Activated gamma-delta T cell treated with Interleukin-2 at 50 U/mL for 16 hours (primary cell): ENCODE measurements around the gene MFN1.
"Not testable (repeated sequence)": the region's sequence is repeated elsewhere in the genome, so short reads cannot be mapped to it uniquely, and the experiment has no call there.

Experiments used
- DNase-seq: peaks from one replicate; pipeline ENCODE4 v3.0.0-alpha.2; 2020

The MFN1 gene

GRCh38 chr3:179347345-179348194 is at the start of gene MFN1:
Gene MFN1 (plus strand): TSS chr3:179347709. CDS start chr3:179348852, 1,143 bp downstream.
- peak; percentile 83 for DNase-seq

DNA sequence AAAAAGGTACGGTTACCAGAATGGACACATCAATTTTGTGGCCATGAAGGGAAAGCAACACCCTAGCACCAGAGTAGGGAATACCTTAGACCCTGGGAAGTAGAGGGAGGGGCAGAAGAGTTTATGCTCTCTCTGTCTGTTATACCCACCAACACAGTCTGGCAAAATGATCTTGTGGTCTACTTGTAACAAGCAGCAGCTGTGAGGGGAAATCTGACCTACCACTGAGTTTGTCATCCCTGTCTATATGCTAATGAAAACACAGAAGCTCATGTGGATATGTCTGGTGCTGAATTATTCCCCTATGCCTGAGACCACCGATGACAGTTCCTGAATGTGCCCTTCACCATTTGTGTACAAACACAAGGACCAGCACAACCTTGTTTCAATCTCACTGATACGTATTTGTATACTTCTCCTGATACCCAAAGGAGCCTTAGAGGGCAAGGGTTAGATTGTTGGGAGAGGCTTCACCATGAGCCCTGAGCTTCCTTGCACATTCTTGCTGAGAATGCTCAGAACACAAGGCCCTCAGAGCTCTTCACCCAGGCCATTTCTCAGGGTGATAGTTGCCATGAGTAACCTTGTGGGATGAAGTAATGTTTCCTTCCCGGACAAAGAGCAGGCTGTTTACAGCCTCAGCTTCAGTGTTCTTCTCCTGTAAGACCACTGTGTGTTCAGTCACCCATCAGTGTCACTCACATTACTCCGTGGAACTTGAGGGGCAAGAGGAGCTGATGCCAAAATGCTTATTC is 49.4 kb upstream of the MFN1 start:
- DNase-seq = no peak

DNA sequence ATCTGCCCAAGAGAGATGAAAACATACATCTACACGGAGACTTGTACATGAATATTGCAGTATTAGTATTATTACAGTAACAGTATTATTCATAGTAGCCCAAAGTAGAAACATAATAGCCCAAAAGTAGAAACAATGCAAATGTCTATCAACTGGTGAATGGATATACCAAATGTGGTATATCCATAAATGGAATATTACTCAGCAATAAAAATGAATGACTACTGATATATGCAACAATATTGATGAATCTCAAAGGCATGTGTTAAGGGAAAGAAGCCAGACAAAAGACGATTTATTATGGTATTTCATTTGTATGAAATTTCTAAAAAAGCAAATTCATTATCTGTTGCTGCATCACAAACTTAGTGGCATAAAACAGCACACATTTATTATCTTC is 48.2 kb upstream of the MFN1 start:
- no peak for DNase-seq

GRCh38 chr3:179299999-179300613 is 47.4 kb upstream of the MFN1 start:
- no peak for DNase-seq

- no peak for DNase-seq
Measured at GRCh38 chr3:179301645-179302044, 45.9 kb upstream of the MFN1 start.

DNA sequence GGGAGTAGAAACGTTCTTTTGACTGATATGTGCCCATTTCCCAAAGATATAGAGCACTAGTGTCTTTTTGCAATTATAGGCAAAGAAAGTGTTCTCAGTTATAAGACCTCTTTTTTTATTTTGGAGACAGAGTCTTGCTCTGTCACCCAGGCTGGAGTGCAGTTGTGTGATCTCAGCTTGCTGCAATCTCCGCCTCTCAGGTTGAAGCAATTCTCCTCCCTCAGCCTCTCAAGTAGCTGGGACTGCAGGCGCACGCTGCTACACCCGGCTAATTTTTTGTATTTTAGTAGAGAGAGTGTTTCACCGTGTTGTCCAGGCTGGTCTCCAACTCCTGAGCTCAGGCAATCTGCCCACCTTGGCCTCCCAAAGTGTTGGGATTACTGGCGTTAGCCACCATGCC is 45.4 kb upstream of the MFN1 start:
- no peak for DNase-seq

- DNase-seq = no peak
Measured at GRCh38 chr3:179304605-179305004, 42.9 kb upstream of the MFN1 start.

DNA sequence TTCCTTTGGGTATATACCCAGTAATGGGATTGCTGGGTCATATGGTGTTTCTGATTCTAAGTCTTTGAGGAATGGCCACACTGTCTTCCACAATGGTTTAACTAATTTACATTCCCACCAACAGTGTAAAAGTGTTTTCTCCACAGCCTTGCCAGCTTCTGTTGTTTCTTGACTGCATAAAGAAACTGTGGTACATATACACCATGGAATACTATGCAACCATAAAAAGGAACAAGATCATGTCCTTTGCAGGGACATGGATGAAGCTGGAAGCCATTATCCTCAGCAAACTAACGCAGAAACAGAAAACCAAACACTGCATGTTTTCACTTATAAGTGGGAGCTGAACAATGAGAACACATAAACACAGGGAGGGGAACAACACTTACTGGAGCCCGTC is 40.1 kb upstream of the MFN1 start:
- not testable (repeated sequence) for DNase-seq

GRCh38 chr3:179308001-179308400 is 39.5 kb upstream of the MFN1 start:
- DNase-seq = no peak

DNA sequence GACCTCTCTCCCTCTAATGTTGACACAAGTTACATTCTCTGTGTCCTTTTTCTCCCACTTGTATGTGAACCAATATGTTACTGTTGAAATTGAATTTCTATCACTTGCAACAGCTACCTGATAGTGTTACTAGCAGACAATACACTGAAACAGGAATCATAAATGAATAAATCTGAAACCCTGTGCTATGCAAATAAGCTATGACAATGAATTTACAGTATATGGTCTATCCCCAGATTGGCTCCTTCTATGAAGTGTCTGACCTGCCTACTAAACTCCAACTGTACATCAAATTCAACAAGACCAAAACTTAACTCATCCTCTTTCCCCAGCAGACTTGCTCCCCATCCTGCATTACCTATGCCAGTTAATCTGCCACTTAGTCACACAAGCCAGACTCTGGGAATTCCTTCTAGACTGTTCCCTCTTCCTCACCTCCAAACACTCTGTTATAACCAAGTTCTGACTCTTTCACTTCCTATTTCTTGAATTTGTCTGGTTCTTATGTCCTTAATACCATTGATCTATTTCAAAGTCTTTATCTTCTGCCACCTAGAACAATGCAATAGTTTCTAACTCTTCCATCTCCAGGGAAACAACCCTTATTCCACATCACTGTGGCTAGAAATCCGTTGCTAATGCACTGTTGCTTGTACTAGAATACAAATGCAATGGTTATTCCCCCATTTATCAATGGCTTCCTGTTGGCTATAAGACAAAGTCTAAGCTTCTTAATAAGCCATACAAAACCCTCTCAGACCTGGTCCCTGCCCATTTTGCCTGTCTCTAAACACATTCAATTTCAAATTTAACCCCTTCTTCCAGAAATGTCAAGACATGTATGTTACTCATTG is 38.1 kb upstream of the MFN1 start:
- no peak for DNase-seq

GRCh38 chr3:179318876-179319275 is 28.6 kb upstream of the MFN1 start:
- no peak for DNase-seq

- no peak for DNase-seq
Measured at GRCh38 chr3:179321668-179322285, 25.7 kb upstream of the MFN1 start.

DNA sequence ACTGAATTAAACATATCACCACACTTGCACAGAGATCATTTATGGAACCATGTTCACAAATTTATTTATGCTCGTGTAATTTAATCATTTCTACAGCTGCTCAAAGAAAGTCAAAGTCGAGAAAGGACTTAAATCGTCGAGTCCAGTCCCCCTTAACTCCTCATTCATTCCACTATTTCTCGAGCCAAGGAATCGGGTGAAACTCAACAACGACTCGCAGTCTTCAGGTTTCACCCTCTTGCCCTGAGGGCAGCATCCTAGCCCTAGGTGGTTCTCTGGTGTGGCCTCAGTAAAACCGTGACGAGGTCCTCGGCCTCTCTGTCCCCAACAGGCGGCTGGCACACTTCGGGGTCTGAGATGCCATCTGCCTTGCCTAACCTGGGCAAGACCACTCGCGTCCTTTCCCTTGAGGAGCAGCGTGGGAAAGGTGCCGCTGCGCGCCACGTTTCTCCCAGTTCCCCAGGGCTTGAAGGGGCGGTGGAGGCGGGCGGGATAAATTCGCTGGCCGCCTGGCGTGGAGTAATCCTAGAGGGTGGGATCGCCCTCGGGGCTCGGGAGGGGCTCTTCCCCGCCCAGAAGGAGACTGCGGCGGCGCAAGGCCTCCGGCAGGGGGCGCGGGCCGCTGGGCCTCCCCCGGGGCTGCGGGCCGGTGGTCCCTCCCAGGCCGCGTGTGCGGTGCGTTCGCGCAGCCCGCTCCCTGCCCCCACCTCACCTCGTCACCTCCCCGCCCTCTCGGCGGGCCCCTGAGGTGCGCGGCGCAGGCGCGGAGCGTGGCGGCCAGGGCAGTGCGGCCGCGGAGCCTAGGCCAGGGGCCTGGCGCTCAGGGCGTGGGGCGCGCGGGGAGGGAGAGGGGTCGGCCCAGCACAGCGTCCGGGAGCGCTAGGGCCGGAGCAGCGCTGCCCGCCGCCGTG is 25.0 kb upstream of the MFN1 start, which contains the start of gene ZNF639:
TSS of gene ZNF639 (plus strand) at position 746 of the 911 bp plus-strand sequence. CDS start 5,263 bp downstream, outside the sequence.
- peak; percentile 86 for DNase-seq

- DNase-seq = peak; percentile 48
Measured at GRCh38 chr3:179323197-179324110, 24.1 kb upstream of the MFN1 start.

DNA sequence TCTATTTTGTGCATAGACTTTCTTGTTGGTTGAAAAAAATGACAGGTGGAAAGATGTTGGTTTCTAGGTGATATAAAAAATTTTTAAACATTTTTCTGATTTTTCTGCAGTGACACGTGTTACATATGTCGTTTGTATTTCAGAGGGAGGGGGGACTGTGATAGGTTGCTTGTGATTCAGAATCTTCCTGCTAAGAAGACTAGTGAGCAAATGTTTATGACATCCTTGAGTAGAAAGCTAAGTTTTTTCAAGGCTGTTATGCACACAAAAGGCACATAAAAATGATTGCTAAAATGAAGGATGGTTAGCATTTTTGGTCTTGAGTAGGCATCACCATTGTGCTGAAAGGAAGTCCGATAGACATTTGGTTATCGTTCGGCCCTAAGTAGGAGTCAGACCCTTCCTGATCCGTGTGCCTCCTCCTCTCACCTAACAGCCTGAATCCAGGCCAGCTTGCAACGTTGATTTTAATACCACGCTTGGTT is 23.2 kb upstream of the MFN1 start:
- DNase-seq = no peak

DNA sequence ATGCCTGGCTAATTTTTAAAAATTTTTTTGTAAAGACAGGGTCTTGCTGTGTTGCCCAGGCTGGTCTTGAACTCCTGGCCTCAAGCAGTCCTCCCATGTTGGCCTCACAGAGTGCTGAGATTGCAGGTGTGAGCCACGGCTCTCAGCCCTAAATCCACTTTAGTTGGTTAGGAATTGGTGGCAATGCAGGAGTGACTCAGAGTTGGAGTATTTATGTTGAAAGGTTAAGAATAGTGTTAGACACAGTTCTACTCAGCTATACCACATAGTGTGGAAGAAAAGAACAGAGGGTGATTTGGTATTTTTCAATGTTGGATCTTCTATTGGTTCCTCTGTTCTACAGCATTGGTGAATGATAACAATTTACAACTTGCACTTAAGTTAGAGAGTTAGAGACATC is 17.1 kb upstream of the MFN1 start:
- no peak for DNase-seq

GRCh38 chr3:179332240-179332639 is 15.3 kb upstream of the MFN1 start:
- DNase-seq = no peak

DNA sequence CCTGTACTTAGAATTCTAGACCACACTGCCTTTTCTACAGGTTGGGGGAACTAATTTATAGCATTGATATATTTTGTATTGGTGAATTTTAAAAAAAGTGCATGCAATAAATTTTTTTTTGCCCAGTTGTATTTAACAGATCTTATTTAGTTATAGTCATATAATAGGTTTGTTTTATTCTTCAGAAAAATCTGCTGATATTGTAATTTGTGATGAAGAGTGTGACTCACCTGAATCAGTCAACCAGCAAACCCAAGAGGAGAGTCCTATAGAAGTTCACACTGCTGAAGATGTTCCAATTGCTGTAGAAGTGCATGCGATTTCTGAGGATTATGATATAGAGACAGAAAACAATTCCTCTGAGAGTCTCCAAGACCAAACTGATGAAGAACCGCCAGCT is 14.4 kb upstream of the MFN1 start:
- DNase-seq = no peak

- DNase-seq = no peak
Measured at GRCh38 chr3:179336345-179336929, 11.1 kb upstream of the MFN1 start.
